Panc1 (cell line): ENCODE measurements around the gene EIPR1. TPM values are rescaled to one million over a fixed set of nuclear protein-coding genes. Genes with fewer than 3 reads are reported as not detected.

Source experiments
- ATAC-seq: fragments of 200-7000 bp; cut with Tn5 transposase; 2 replicates; pipeline ENCODE4 v1.9.1; 2020; ENCODE audit warnings: mild to moderate bottlenecking, moderate library complexity
- BruUV-seq: library from RNA; stranded (reverse); fragments of 400-500 nt; replicated peaks from 2 replicates; lab custom pipeline; 2021; lab: Mats Ljungman, UMichigan
- CTCF ChIA-PET: fragments of 300-600 bp; sonication (Branson Sonifier 250); formaldehyde crosslinking; loops from one replicate; lab custom pipeline; 2022; ENCODE audit warnings: antibody characterized with exemption; lab: Charles Lee
- POLR2A ChIA-PET: fragments of 300-600 bp; sonication (Branson Sonifier 250); formaldehyde crosslinking; loops from one replicate; lab custom pipeline; 2022; ENCODE audit warnings: antibody characterized with exemption; lab: Charles Lee
- DNase-seq: peaks from one replicate; pipeline ENCODE4 v3.0.0-alpha.2; 2010; ENCODE audit warnings: low read depth, low spot score
- H3K27ac ChIP-seq: 2 replicates; pipeline ENCODE4 v1.5.1; 2011; ENCODE audit warnings: mild to moderate bottlenecking, low read length, inconsistent platforms
- H3K27me3 ChIP-seq: fragments of 200-500 bp; sonication (Bioruptor generic); 2 replicates; pipeline ENCODE4 v1.6.0; 2014; ENCODE audit warnings: low read length, inconsistent platforms; ENCODE audit not compliant: control insufficient read depth, insufficient read depth
- H3K36me3 ChIP-seq: fragments of 200-500 bp; sonication (Bioruptor generic); 2 replicates; pipeline ENCODE4 v1.5.1; 2014; ENCODE audit warnings: inconsistent platforms, mild to moderate bottlenecking, low read length, moderate library complexity; ENCODE audit not compliant: control insufficient read depth, insufficient read depth
- H3K4me1 ChIP-seq: 2 replicates; pipeline ENCODE4 v1.5.1; 2011; ENCODE audit warnings: inconsistent platforms, mild to moderate bottlenecking, low read length, moderate library complexity; ENCODE audit not compliant: control insufficient read depth, insufficient read depth
- H3K4me3 ChIP-seq, 2 experiments: 2 replicates each; pipeline ENCODE4 v1.5.1; 2011 to 2012; ENCODE audit warnings: low read depth in 2 of 2, low read length in 2 of 2, mild to moderate bottlenecking in 2 of 2, inconsistent platforms in 1 of 2, moderate library complexity in 1 of 2
- H3K9me3 ChIP-seq: fragments of 200-500 bp; sonication (Bioruptor generic); 2 replicates; pipeline ENCODE4 v1.5.1; 2014; ENCODE audit warnings: low read depth, mild to moderate bottlenecking, inconsistent platforms, low read length, moderate library complexity; ENCODE audit not compliant: control insufficient read depth, insufficient read depth
- POLR2AphosphoS5 ChIP-seq: IDR thresholded peaks from 2 replicates; pipeline ENCODE4 v1.6.1; 2012; ENCODE audit warnings: mild to moderate bottlenecking, low read depth, low read length, moderate library complexity
- SIN3A ChIP-seq: IDR thresholded peaks from 2 replicates; pipeline ENCODE4 v1.6.1; 2012; ENCODE audit warnings: low read depth, mild to moderate bottlenecking, low read length, moderate library complexity, borderline replicate concordance; ENCODE audit not compliant: insufficient read depth
- TCF7L2 ChIP-seq: IDR thresholded peaks from 2 replicates; pipeline ENCODE4 v1.6.1; 2011; ENCODE audit warnings: mild to moderate bottlenecking, low read depth, low read length, inconsistent platforms
- in situ Hi-C: cut with HindIII; loops from 2 replicates; pipeline ENCODE4 v1.10.0; 2016; ENCODE audit warnings: low sequenced_read_pairs, low pct_unique_long_range_greater_than_20kb
- intact Hi-C: fragments of 100-400 bp; cut with micrococcal nuclease; formaldehyde crosslinking; loops from one replicate; pipeline ENCODE4 v1.10.0; 2022; ENCODE audit not compliant: unreplicated experiment
- total RNA-seq: library from RNA; stranded (reverse); gene quantifications from one replicate; pipeline ENCODE4 v1.2.1, GENCODE V29; 2021; ENCODE audit not compliant: unreplicated experiment
- TF ChIP-seq, protein P1 (sequence below): fragments of 450-650 bp; IDR thresholded peaks from 2 replicates; pipeline ENCODE4 v1.5.1; 2017; ENCODE audit warnings: mild to moderate bottlenecking
- TF ChIP-seq, protein P2 (sequence below), 2 experiments: IDR thresholded peaks; 2 replicates each; pipeline ENCODE4 v1.6.1; 2011 to 2012; ENCODE audit warnings: low read depth in 2 of 2, control low read depth in 1 of 2, low read length in 1 of 2, mild to moderate bottlenecking in 1 of 2, moderate library complexity in 1 of 2; ENCODE audit not compliant: insufficient read depth in 1 of 2

EIPR1 gene
- total RNA-seq, 1 experiment from 2014 or later, result 26.7 TPM

DNA sequence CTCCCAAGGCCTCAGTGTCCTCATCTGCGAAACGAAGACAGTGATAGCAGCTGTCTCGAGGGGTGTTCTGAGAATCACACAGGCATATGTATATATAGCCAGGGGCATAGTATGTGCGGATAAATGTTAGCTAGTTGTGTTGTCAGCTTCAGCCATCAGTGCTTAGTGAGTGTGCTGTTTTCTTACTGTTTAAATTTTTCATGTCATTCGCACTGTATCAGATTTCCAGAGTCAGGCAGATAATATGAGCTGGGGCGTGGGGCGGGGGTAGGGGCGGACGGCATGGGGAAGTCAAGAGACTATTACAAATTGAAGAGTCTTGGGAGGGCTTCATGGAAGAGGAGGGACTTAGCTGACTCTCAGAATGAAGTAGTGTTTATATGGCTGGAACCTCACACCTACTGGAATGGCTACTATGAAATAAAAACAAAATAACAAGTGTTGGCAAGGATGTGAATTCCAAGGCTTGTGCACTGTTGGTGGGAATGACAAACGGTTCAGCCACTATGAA is 8.9 kb upstream of the EIPR1 start:
- ChIA-PET CTCF (no interaction called here), POLR2A (no interaction called here)
- TF ChIP-seq POLR2AphosphoS5, result no peak
- TF ChIP-seq, protein P1, sequence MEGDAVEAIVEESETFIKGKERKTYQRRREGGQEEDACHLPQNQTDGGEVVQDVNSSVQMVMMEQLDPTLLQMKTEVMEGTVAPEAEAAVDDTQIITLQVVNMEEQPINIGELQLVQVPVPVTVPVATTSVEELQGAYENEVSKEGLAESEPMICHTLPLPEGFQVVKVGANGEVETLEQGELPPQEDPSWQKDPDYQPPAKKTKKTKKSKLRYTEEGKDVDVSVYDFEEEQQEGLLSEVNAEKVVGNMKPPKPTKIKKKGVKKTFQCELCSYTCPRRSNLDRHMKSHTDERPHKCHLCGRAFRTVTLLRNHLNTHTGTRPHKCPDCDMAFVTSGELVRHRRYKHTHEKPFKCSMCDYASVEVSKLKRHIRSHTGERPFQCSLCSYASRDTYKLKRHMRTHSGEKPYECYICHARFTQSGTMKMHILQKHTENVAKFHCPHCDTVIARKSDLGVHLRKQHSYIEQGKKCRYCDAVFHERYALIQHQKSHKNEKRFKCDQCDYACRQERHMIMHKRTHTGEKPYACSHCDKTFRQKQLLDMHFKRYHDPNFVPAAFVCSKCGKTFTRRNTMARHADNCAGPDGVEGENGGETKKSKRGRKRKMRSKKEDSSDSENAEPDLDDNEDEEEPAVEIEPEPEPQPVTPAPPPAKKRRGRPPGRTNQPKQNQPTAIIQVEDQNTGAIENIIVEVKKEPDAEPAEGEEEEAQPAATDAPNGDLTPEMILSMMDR, result no peak
- TF ChIP-seq, protein P2, sequence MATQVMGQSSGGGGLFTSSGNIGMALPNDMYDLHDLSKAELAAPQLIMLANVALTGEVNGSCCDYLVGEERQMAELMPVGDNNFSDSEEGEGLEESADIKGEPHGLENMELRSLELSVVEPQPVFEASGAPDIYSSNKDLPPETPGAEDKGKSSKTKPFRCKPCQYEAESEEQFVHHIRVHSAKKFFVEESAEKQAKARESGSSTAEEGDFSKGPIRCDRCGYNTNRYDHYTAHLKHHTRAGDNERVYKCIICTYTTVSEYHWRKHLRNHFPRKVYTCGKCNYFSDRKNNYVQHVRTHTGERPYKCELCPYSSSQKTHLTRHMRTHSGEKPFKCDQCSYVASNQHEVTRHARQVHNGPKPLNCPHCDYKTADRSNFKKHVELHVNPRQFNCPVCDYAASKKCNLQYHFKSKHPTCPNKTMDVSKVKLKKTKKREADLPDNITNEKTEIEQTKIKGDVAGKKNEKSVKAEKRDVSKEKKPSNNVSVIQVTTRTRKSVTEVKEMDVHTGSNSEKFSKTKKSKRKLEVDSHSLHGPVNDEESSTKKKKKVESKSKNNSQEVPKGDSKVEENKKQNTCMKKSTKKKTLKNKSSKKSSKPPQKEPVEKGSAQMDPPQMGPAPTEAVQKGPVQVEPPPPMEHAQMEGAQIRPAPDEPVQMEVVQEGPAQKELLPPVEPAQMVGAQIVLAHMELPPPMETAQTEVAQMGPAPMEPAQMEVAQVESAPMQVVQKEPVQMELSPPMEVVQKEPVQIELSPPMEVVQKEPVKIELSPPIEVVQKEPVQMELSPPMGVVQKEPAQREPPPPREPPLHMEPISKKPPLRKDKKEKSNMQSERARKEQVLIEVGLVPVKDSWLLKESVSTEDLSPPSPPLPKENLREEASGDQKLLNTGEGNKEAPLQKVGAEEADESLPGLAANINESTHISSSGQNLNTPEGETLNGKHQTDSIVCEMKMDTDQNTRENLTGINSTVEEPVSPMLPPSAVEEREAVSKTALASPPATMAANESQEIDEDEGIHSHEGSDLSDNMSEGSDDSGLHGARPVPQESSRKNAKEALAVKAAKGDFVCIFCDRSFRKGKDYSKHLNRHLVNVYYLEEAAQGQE (IDR thresholded peaks at IDR 0.05; ENCODE audit: insufficient read depth in 1 of 2, low read depth in 2 of 2, low read length in 1 of 2), result no peak
- no peak for TF ChIP-seq TCF7L2
- no peak for TF ChIP-seq SIN3A
- no peak overlapping the region for H3K4me3 ChIP-seq
- peaks cover 2% of the 10 kb centered on the region; the same call in 1 of the 2 replicates for H3K36me3 ChIP-seq
- no peak overlapping the region for H3K27ac ChIP-seq
- DNase-seq (no peak), ATAC-seq (no peak)
- H3K4me1 ChIP-seq, result no peaks in the 10 kb centered on the region
- intact Hi-C loops (no loop called here), in situ Hi-C loops (no loop called here)
- BruUV-seq, result no TSS peak
- H3K9me3 ChIP-seq, result no peaks in the 10 kb centered on the region
- H3K27me3 ChIP-seq, result no peaks in the 10 kb centered on the region

DNA sequence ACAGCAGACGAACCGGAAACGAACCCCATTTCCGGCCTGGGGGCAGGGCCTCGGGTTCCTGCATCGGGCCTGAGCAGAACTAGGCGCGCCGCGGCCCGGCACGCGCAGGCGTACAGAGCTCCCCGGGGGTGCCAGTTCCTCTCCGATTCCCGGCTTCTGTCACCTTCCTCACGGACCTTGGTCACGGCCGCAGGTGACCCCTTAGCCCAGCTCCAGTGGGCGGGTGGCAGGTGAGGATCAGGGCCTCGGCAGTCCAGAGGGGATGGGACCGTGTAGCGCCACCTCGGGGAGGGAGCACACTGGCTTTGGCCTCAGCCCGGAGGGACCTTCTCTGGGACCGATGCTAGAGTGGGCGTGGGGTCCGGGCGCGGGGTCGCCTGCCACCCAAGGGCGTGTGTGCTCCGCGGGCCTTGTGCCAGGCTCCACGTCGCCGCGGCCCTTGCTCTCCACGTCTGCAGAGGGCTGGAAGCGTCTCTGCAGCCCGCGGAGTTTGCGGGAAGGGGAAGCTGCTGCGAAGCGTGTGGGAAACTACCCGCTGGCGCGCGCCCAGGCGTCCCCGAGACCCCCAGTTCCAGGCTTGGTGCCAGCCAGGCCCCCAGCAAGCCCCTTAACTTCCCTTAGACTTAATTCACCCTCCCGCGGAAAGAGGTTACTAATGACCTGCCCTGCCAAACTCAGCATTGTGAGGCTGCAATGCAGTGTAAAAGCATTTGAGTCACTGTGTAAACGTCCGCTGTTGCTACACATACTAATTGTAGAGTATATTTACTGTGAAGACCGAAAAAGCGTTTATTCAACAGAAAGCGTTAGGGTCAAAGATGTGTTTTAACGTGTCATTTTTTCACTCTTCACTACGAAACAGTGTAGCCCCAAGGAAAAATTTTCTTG is 2.3 kb upstream of the EIPR1 start, which contains the start of gene TRAPPC12:
TRAPPC12 (plus strand) TSS at position 48 of the 888 bp plus-strand sequence. CDS start 7,930 bp downstream, outside the sequence.
- Histone ChIP-seq H3K27ac (peak within 1 kb of the TSS; percentile 98), H3K9me3 (no peaks in the 10 kb centered on the region), H3K4me1 (peaks cover 18% of the 10 kb centered on the region), H3K27me3 (no peaks in the 10 kb centered on the region), H3K36me3 (peaks cover 17% of the 10 kb centered on the region), H3K4me3 (peak within 1 kb of the TSS; percentile 69 to 98)
- POLR2A ChIA-PET, result interaction anchor here (0.6 kb wide), 1 partner anchor 1321 kb away, joined by 3 read pairs; no protein-coding TSS in a partner anchor
- peak; percentile 91 for ATAC-seq
- no TSS peak for BruUV-seq
- in situ Hi-C loops, result no loop called here
- peak; percentile 74 for DNase-seq
- CTCF ChIA-PET, result interaction anchor here (0.7 kb wide), 1 partner anchor 1526 kb away, joined by 3 read pairs; no protein-coding TSS in a partner anchor
- TF ChIP-seq, protein P1, result peak; percentile 71
- TF ChIP-seq TCF7L2, result no peak
- TF ChIP-seq POLR2AphosphoS5, result peak; percentile 96
- TF ChIP-seq SIN3A, result no peak; the same call in 1 of the 2 replicates
- TF ChIP-seq, protein P2 (IDR thresholded peaks at IDR 0.05; ENCODE audit: insufficient read depth in 1 of 2, low read depth in 2 of 2, low read length in 1 of 2), result no peak
- intact Hi-C loops, result no loop called here
